H1 (cell line): ENCODE results near the gene GPC6. TPM values are rescaled to one million over a fixed set of nuclear protein-coding genes. Genes with fewer than 3 reads are reported as not detected.

ENCODE experiments used
- CTCF ChIA-PET: fragments of 300-600 bp; sonication (Branson Sonifier 250); formaldehyde crosslinking; loops from one replicate; lab custom pipeline; 2021; ENCODE audit not compliant: partially characterized antibody; lab: Charles Lee
- POLR2A ChIA-PET: fragments of 300-600 bp; sonication (Branson Sonifier 250); formaldehyde crosslinking; loops from one replicate; lab custom pipeline; 2021; ENCODE audit warnings: inconsistent platforms; ENCODE audit not compliant: partially characterized antibody; lab: Charles Lee
- DNase-seq, 2 experiments: peaks; one replicate each; pipeline versions ENCODE4 v3.0.0 to v3.0.0-alpha.2; 2010 to 2022; ENCODE audit warnings: low spot score in 2 of 2, low read depth in 1 of 2, mixed read lengths in 1 of 2
- FAIRE-seq: peaks from 2 replicates; lab custom pipeline; 2011; peaks lifted over from hg19 to GRCh38; lab: Jason Lieb, UNC
- H2AFZ ChIP-seq: 2 replicates; pipeline ENCODE4 v1.8.1; 2012; ENCODE audit warnings: low read length, inconsistent platforms
- H2AK5ac ChIP-seq: 2 replicates; pipeline ENCODE4 v1.6.1; 2013; ENCODE audit warnings: low read depth, low read length
- H2BK120ac ChIP-seq: replicated peaks from 2 replicates; pipeline ENCODE3; 2013; ENCODE audit warnings: low read depth, low read length, inconsistent platforms
- H2BK12ac ChIP-seq: 2 replicates; pipeline ENCODE4 v1.6.1; 2013; ENCODE audit warnings: low read depth, low read length
- H2BK15ac ChIP-seq: 2 replicates; pipeline ENCODE4 v1.6.1; 2013; ENCODE audit warnings: low read length
- H2BK20ac ChIP-seq: 2 replicates; pipeline ENCODE4 v1.6.1; 2013; ENCODE audit warnings: low read length
- H2BK5ac ChIP-seq: 2 replicates; pipeline ENCODE4 v1.6.1; 2013; ENCODE audit warnings: low read depth, low read length
- H3K14ac ChIP-seq: 2 replicates; pipeline ENCODE4 v1.6.1; 2013; ENCODE audit warnings: inconsistent platforms; ENCODE audit not compliant: insufficient read length
- H3K18ac ChIP-seq: 2 replicates; pipeline ENCODE4 v1.6.1; 2013; ENCODE audit warnings: low read length; ENCODE audit errors: extremely low read depth
- H3K23ac ChIP-seq: 2 replicates; pipeline ENCODE4 v1.6.1; 2013; ENCODE audit warnings: inconsistent platforms; ENCODE audit not compliant: insufficient read length
- H3K23me2 ChIP-seq: 2 replicates; pipeline ENCODE4 v1.6.1; 2013; ENCODE audit warnings: low read depth, low read length
- H3K27ac ChIP-seq: 2 replicates; pipeline ENCODE4 v1.6.1; 2011; ENCODE audit warnings: low read depth, low read length, inconsistent platforms
- H3K27me3 ChIP-seq, 4 experiments: replicated peaks in 1 of 4; 1 replicate in 1 of 4; 2 replicates in 3 of 4; pipeline versions ENCODE4 v1.6.1 to v1.8.1; 2011 to 2013; ENCODE audit warnings: low read length in 3 of 4, mild to moderate bottlenecking in 3 of 4, inconsistent platforms in 2 of 4, mixed read lengths in 2 of 4, moderate library complexity in 1 of 4; ENCODE audit not compliant: control insufficient read depth in 3 of 4, insufficient read depth in 3 of 4; ENCODE audit errors: extremely low read depth in 1 of 4
- H3K36me3 ChIP-seq, 4 experiments: 2 replicates each; pipeline versions ENCODE4 v1.6.1 to v1.8.1; 2011 to 2013; ENCODE audit warnings: mild to moderate bottlenecking in 4 of 4, low read length in 3 of 4, moderate library complexity in 2 of 4, control low read depth in 1 of 4, inconsistent platforms in 1 of 4; ENCODE audit not compliant: insufficient read depth in 4 of 4, control insufficient read depth in 2 of 4
- H3K4ac ChIP-seq: replicated peaks from 2 replicates; pipeline ENCODE3; 2013; ENCODE audit warnings: low read length, low read depth, mixed read lengths, inconsistent platforms; ENCODE audit not compliant: insufficient read length
- H3K4me1 ChIP-seq, 4 experiments: replicated peaks in 1 of 4; 1 replicate in 1 of 4; 2 replicates in 3 of 4; pipeline versions ENCODE4 v1.6.1 to v1.8.1; 2011 to 2013; ENCODE audit warnings: low read length in 3 of 4, inconsistent platforms in 2 of 4, mixed read lengths in 1 of 4; ENCODE audit not compliant: insufficient read depth in 4 of 4, control insufficient read depth in 3 of 4
- H3K4me2 ChIP-seq, 2 experiments: 2 replicates each; pipeline versions ENCODE4 v1.6.1 to v1.8.1; 2011 to 2013; ENCODE audit warnings: low read depth in 2 of 2, low read length in 2 of 2, control low read depth in 1 of 2, inconsistent platforms in 1 of 2, mild to moderate bottlenecking in 1 of 2; ENCODE audit not compliant: insufficient read depth in 1 of 2
- H3K4me3 ChIP-seq, 4 experiments: fragments of 200-600, 300-600 bp in 1 of 4; sonication (generic), shearing (Covaris generic), sonication (Bioruptor Twin) in 1 of 4; 2 replicates each; pipeline versions ENCODE4 v1.5.1 to v1.8.1; 2011 to 2016; ENCODE audit warnings: low read length in 4 of 4, low read depth in 3 of 4, control low read depth in 2 of 4, inconsistent platforms in 2 of 4, mild to moderate bottlenecking in 2 of 4, mixed read lengths in 1 of 4, moderate library complexity in 1 of 4; ENCODE audit not compliant: insufficient read depth in 2 of 4; ENCODE audit errors: extremely low read depth in 1 of 4
- H3K56ac ChIP-seq: replicated peaks from 2 replicates; pipeline ENCODE3; 2013; ENCODE audit warnings: low read depth, mild to moderate bottlenecking, mixed read lengths, low read length, inconsistent platforms; ENCODE audit not compliant: insufficient read length
- H3K79me1 ChIP-seq: 2 replicates; pipeline ENCODE4 v1.6.1; 2013; ENCODE audit warnings: low read depth, low read length, control low read depth
- H3K79me2 ChIP-seq, 2 experiments: 2 replicates each; pipeline versions ENCODE4 v1.6.1 to v1.8.1; 2012 to 2013; ENCODE audit warnings: low read length in 2 of 2, mild to moderate bottlenecking in 2 of 2, inconsistent platforms in 1 of 2; ENCODE audit not compliant: insufficient read depth in 2 of 2, control insufficient read depth in 1 of 2
- H3K9ac ChIP-seq, 4 experiments: replicated peaks in 1 of 4; 1 replicate in 1 of 4; 2 replicates in 3 of 4; pipeline versions ENCODE4 v1.6.1 to v1.8.1; 2011 to 2013; ENCODE audit warnings: low read depth in 3 of 4, low read length in 3 of 4, control low read depth in 2 of 4, mild to moderate bottlenecking in 2 of 4, moderate library complexity in 2 of 4, inconsistent platforms in 1 of 4; ENCODE audit errors: extremely low read depth in 1 of 4
- H3K9me3 ChIP-seq, 2 experiments: 2 replicates each; pipeline versions ENCODE4 v1.6.1 to v1.8.1; 2012 to 2013; ENCODE audit warnings: mild to moderate bottlenecking in 2 of 2, moderate library complexity in 2 of 2, control low read depth in 1 of 2, inconsistent platforms in 1 of 2, low read depth in 1 of 2, low read length in 1 of 2, mixed read lengths in 1 of 2; ENCODE audit not compliant: insufficient read depth in 2 of 2
- H4K20me1 ChIP-seq, 2 experiments: replicated peaks in 1 of 2; 2 replicates each; pipeline versions ENCODE3 to v1.8.1; 2011 to 2013; ENCODE audit warnings: inconsistent platforms in 2 of 2, low read length in 2 of 2, mild to moderate bottlenecking in 1 of 2; ENCODE audit not compliant: insufficient read depth in 2 of 2, control insufficient read depth in 1 of 2
- H4K5ac ChIP-seq: 2 replicates; pipeline ENCODE4 v1.6.1; 2013; ENCODE audit warnings: low read length, low read depth, mixed read lengths, inconsistent platforms; ENCODE audit not compliant: insufficient read length
- H4K8ac ChIP-seq: 2 replicates; pipeline ENCODE4 v1.8.0; 2013; ENCODE audit warnings: mild to moderate bottlenecking, moderate library complexity, low read length, inconsistent platforms; ENCODE audit not compliant: insufficient read depth; ENCODE audit errors: extremely low read depth
- H4K91ac ChIP-seq: replicated peaks from 2 replicates; pipeline ENCODE3; 2013; ENCODE audit warnings: low read length, mixed read lengths, inconsistent platforms; ENCODE audit not compliant: insufficient read length
- CBX8 ChIP-seq: fragments of 300-800, 300-1000 bp; sonication (generic); IDR thresholded peaks from 2 replicates; pipeline ENCODE4 v1.7.1; 2016; ENCODE audit warnings: low read depth, low read length, borderline replicate concordance
- CHD2 ChIP-seq: IDR thresholded peaks from 2 replicates; pipeline ENCODE4 v1.6.1; 2012; ENCODE audit warnings: low read length, improper control_type of control experiment
- RNF2 ChIP-seq: fragments of 200-900, 300-1000 bp; sonication (generic); IDR thresholded peaks from 2 replicates; pipeline ENCODE4 v1.7.1; 2016; ENCODE audit warnings: borderline replicate concordance, low read depth, mild to moderate bottlenecking, antibody characterized with exemption, low read length; ENCODE audit not compliant: poor library complexity, severe bottlenecking; ENCODE audit errors: missing control alignments
- TCF12 ChIP-seq: IDR thresholded peaks from 2 replicates; pipeline ENCODE4 v1.6.1; 2011; ENCODE audit warnings: low read depth, mild to moderate bottlenecking, low read length
- WGBS, 2 experiments: shearing (Covaris generic) in 1 of 2; methylation state at CpG; one replicate each; pipeline versions ENCODE4 v1.1.6 to v1.1.7; 2013 to 2015; ENCODE audit warnings: low lambda C conversion rate in 2 of 2, mixed read lengths in 2 of 2, inconsistent platforms in 1 of 2, low coverage in 1 of 2, missing lambda C conversion rate in 1 of 2; ENCODE audit not compliant: insufficient replicate concordance in 2 of 2, insufficient coverage in 1 of 2, insufficient read length in 1 of 2; ENCODE audit errors: extremely low coverage in 1 of 2, missing lambda C conversion rate in 1 of 2; 5-methylcytosine and 5-hydroxymethylcytosine counted together
- polyA plus RNA-seq, 7 experiments: library from polyadenylated mRNA; depleted of rRNA in 3 of 7; stranded (reverse) in 5 of 7; unstranded in 2 of 7; fragments of >200 nt in 5 of 7; fragments of 200-250 nt in 2 of 7; gene quantifications; 1 replicate in 5 of 7; 2 replicates in 1 of 7; 4 replicates in 1 of 7; pipeline versions ENCODE4 v1.2.1 to v1.2.3, GENCODE V29; 2011 to 2013; ENCODE audit warnings: missing spikeins in 2 of 7, mixed read lengths in 2 of 7
- total RNA-seq: library from RNA; stranded (reverse); fragmentation: NEBNext Ultra II Directional; extraction: Animal tissue kit (Norgen Biotek cat#: 25700); gene quantifications from 2 replicates; pipeline ENCODE4 v1.2.1, GENCODE V29; 2021

Gene GPC6
- total and polyA plus RNA-seq, 2 of the 8 experiments (the other 6 are each of a cell fraction or from before 2014, with no cell fraction given): 5.4 to 12.0 TPM

DNA sequence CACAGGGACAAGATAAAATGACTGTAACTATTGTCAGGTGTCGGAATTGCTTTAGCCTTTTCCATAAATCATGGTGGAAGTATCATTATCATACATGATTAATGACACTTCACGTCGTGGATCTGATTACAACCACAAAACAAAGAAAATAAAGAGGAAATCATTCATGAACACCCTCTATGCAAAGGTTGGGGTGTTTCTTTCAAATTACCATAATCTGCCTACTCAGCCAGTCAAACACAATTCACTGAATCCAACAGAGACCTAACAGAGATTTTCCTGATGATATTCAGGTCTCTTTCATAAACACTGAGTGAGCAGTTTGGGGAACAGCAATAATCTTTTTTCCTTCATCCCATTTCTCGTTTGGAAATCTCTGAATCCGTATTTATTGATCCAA, 627.3 kb downstream of the GPC6 start:
- Histone ChIP-seq H3K9ac (no peak overlapping the region), H3K56ac (no peak overlapping the region), H2BK120ac (no peak overlapping the region), H3K23ac (no peak overlapping the region), H3K27ac (no peak overlapping the region), H3K79me2 (no peaks in the 10 kb centered on the region), H3K79me1 (no peaks in the 10 kb centered on the region), H2BK5ac (no peak overlapping the region), H3K36me3 (no peaks in the 10 kb centered on the region), H2AK5ac (no peak overlapping the region), H2AFZ (no peak overlapping the region), H4K8ac (no peak overlapping the region), H2BK20ac (no peak overlapping the region), H3K4ac (no peak overlapping the region), H3K27me3 (no peaks in the 10 kb centered on the region), H3K4me3 (no peak overlapping the region), H3K4me1 (no peaks in the 10 kb centered on the region), H3K23me2 (no peaks in the 10 kb centered on the region), H3K18ac (no peak overlapping the region), H3K14ac (no peak overlapping the region), H4K20me1 (no peaks in the 10 kb centered on the region), H4K91ac (no peak overlapping the region), H3K9me3 (no peaks in the 10 kb centered on the region), H3K4me2 (no peak overlapping the region), H4K5ac (no peak overlapping the region), H2BK15ac (no peak overlapping the region), H2BK12ac (no peak overlapping the region)
- FAIRE-seq: no peak
- ChIA-PET CTCF (no interaction called here), POLR2A (no interaction called here)
- no peak for DNase-seq
- TF ChIP-seq CBX8 (no peak), TCF12 (no peak), RNF2 (no peak), CHD2 (no peak)
- WGBS, 2 experiments: 94% methylated on average over 5 of the region's 5 CpGs; no CpG with 5 or more reads in 1 of the 2 experiments
